ENCODE measurements around the gene SS18L1. TPM values are rescaled to one million over a fixed set of nuclear protein-coding genes. Genes with fewer than 3 reads are reported as not detected.
"Not testable (repeated sequence)": the region's sequence is repeated elsewhere in the genome, so short reads cannot be mapped to it uniquely, and the experiment has no call there.

SS18L1 gene
- total RNA-seq, 1 experiment from 2014 or later, result 34.7 TPM

DNA sequence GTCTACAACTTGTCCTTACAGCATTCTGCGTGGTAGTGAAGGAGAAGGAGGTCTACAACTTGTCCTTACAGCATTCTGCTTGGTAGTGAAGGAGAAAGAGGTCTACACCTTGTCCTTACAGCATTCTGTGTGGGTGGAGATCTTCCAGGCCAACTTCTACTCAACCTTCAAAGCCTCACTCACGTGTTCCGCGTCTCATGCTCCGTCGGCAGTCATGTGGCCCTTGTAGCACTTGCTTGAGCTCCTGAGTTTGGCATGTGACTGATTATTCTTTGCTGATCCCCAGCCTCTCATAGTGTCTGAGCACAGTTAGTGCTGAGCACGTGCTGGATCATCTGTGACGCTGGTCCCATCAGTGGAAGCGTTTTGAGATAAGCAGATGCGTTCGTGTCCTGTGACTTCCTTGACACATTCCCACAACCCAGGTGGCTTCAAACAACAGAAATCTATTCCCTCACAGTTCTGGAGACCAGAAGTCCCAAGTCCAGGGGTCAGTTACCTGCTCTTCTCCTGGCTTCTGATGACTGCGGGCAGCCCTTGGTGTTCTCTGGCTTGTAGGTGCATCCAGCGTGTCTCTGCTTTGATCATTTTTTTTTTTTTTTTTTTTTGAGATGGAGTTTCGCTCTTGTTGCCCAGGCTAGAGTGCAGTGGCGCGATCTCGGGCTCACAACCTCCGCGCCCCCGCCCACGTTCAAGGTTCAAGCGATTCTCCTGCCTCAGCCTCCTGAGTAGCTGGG, 2.6 kb downstream of the SS18L1 start:
- no peak overlapping the region for H3K4me3 ChIP-seq (ENCODE audit: low read depth, low read length, poor library complexity, severe bottlenecking)
- POLR2A ChIA-PET (ENCODE audit: low non-redundant PET), result no interaction called here
- no peak for DNase-seq (ENCODE audit: low spot score)
- CTCF ChIA-PET, result no interaction called here
- TF ChIP-seq EZH2 (IDR thresholded peaks at IDR 0.05; ENCODE audit: borderline replicate concordance, low read depth, low read length, poor library complexity, severe bottlenecking) (no peak), CTCF (conservative IDR thresholded peaks at IDR 0.05; ENCODE audit: low read depth, low read length) (no peak)
- H3K36me3 ChIP-seq (ENCODE audit: insufficient read depth, low read length, poor library complexity, severe bottlenecking), result peaks cover 3% of the 10 kb centered on the region
- BruUV-seq (replicated peaks), result no TSS peak
- no peak overlapping the region for H3K27ac ChIP-seq (ENCODE audit: low read depth, low read length, poor library complexity, severe bottlenecking)
- H3K27me3 ChIP-seq (replicated peaks; ENCODE audit: insufficient read depth, low read depth, low read length, poor library complexity), result no peaks in the 10 kb centered on the region
- H3K4me1 ChIP-seq (ENCODE audit: insufficient read depth, low read length, poor library complexity, severe bottlenecking), result peaks cover 4% of the 10 kb centered on the region
- H3K9me3 ChIP-seq (ENCODE audit: low read depth, low read length, poor library complexity, severe bottlenecking), result no peaks in the 10 kb centered on the region
- intact Hi-C loops (cut with micrococcal nuclease; ENCODE audit: unreplicated experiment), result no loop called here

DNA sequence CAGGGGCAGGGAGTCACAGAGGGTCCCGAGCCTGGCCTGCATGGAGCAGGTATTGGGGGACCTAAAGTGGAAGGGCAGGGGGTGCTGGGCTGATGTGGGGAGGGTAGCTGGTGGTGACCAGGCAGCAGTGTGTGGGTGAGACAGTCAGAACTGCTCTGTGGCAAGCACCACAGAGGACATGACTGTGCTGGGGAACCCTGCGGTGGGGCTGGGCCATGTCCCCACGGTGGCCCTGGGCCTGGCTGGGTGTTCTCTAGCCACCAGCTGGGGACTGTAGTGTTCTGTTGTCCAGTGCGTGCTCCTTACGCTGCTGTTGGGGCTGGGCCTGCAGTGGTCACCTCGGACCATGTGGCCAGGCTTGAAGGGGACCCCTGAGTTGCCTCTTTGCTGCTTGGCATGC, 3.6 kb downstream of the SS18L1 start:
- POLR2A ChIA-PET (ENCODE audit: low non-redundant PET), result no interaction called here
- Histone ChIP-seq H3K36me3 (ENCODE audit: insufficient read depth, low read length, poor library complexity, severe bottlenecking) (no peaks in the 10 kb centered on the region), H3K27ac (ENCODE audit: low read depth, low read length, poor library complexity, severe bottlenecking) (no peak overlapping the region), H3K4me1 (ENCODE audit: insufficient read depth, low read length, poor library complexity, severe bottlenecking) (no peaks in the 10 kb centered on the region), H3K27me3 (replicated peaks; ENCODE audit: insufficient read depth, low read depth, low read length, poor library complexity) (no peaks in the 10 kb centered on the region), H3K4me3 (ENCODE audit: low read depth, low read length, poor library complexity, severe bottlenecking) (no peak overlapping the region), H3K9me3 (ENCODE audit: low read depth, low read length, poor library complexity, severe bottlenecking) (no peaks in the 10 kb centered on the region)
- TF ChIP-seq EZH2 (IDR thresholded peaks at IDR 0.05; ENCODE audit: borderline replicate concordance, low read depth, low read length, poor library complexity, severe bottlenecking) (no peak), CTCF (conservative IDR thresholded peaks at IDR 0.05; ENCODE audit: low read depth, low read length) (no peak)
- BruUV-seq (replicated peaks), result no TSS peak
- CTCF ChIA-PET, result no interaction called here
- DNase-seq (ENCODE audit: low spot score), result no peak
- intact Hi-C loops (cut with micrococcal nuclease; ENCODE audit: unreplicated experiment), result no loop called here

- no peak overlapping the region for H3K4me3 ChIP-seq (ENCODE audit: low read depth, low read length, poor library complexity, severe bottlenecking)
- no peak overlapping the region for H3K27ac ChIP-seq (ENCODE audit: low read depth, low read length, poor library complexity, severe bottlenecking)
- no peaks in the 10 kb centered on the region for H3K9me3 ChIP-seq (ENCODE audit: low read depth, low read length, poor library complexity, severe bottlenecking)
- POLR2A ChIA-PET (ENCODE audit: low non-redundant PET), result no interaction called here
- no peak for DNase-seq (ENCODE audit: low spot score)
- H3K36me3 ChIP-seq (ENCODE audit: insufficient read depth, low read length, poor library complexity, severe bottlenecking), result no peaks in the 10 kb centered on the region
- H3K27me3 ChIP-seq (replicated peaks; ENCODE audit: insufficient read depth, low read depth, low read length, poor library complexity), result no peaks in the 10 kb centered on the region
- intact Hi-C loops (cut with micrococcal nuclease; ENCODE audit: unreplicated experiment), result no loop called here
- CTCF ChIA-PET, result no interaction called here
- no TSS peak for BruUV-seq (replicated peaks)
- no peak for TF ChIP-seq EZH2 (IDR thresholded peaks at IDR 0.05; ENCODE audit: borderline replicate concordance, low read depth, low read length, poor library complexity, severe bottlenecking)
- no peak for TF ChIP-seq CTCF (conservative IDR thresholded peaks at IDR 0.05; ENCODE audit: low read depth, low read length)
- no peaks in the 10 kb centered on the region for H3K4me1 ChIP-seq (ENCODE audit: insufficient read depth, low read length, poor library complexity, severe bottlenecking)
These were observed 4.0 kb downstream of the SS18L1 start for GRCh38 chr20:62147528-62147927.

DNA sequence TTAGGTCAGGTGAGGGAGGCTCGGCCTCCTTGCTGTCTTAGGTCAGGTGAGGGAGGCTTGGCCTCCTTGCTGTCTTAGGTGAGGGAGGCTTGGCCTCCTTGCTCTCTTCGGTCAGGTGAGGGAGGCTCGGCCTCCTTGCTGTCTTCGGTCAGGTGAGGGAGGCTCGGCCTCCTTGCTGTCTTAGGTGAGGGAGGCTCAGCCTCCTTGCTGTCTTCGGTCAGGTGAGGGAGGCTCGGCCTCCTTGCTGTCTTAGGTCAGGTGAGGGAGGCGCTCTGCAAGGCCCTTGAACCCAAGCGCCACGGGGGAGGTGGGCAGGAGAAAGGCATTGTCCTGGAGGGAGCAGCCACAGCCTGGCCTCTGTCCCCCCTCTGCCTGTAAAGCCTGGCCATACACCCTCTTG, 4.8 kb downstream of the SS18L1 start:
- POLR2A ChIA-PET (ENCODE audit: low non-redundant PET); DNase-seq (ENCODE audit: low spot score); BruUV-seq (replicated peaks); H3K27me3 ChIP-seq (replicated peaks; ENCODE audit: insufficient read depth, low read depth, low read length, poor library complexity); H3K36me3 ChIP-seq (ENCODE audit: insufficient read depth, low read length, poor library complexity, severe bottlenecking); H3K4me1 ChIP-seq (ENCODE audit: insufficient read depth, low read length, poor library complexity, severe bottlenecking); H3K4me3 ChIP-seq (ENCODE audit: low read depth, low read length, poor library complexity, severe bottlenecking); H3K9me3 ChIP-seq (ENCODE audit: low read depth, low read length, poor library complexity, severe bottlenecking); CTCF ChIA-PET; intact Hi-C loops (cut with micrococcal nuclease; ENCODE audit: unreplicated experiment); H3K27ac ChIP-seq (ENCODE audit: low read depth, low read length, poor library complexity, severe bottlenecking): not testable (repeated sequence)

Data from A673 (cell line).